KMS-11 (cell line): ENCODE data around the gene GP1BB.
A peak's percentile ranks its signal among the peaks of the same experiment; 100 is the strongest.

Experiments used
- H2AFZ ChIP-seq: fragments of 200-600 bp; sonication (generic); 2 replicates; pipeline ENCODE4 v1.6.1; 2016; ENCODE audit warnings: antibody characterized with exemption, mixed run types, low read depth
- H3K27ac ChIP-seq: fragments of 200-600 bp; sonication (generic); 2 replicates; pipeline ENCODE4 v1.6.1; 2016; ENCODE audit warnings: mild to moderate bottlenecking, mixed run types
- H3K27me3 ChIP-seq: fragments of 200-600 bp; sonication (generic); 2 replicates; pipeline ENCODE4 v1.6.1; 2017; ENCODE audit warnings: mild to moderate bottlenecking, low read depth, mixed run types, moderate library complexity; ENCODE audit not compliant: insufficient read depth
- H3K36me3 ChIP-seq: fragments of 200-600 bp; sonication (generic); 2 replicates; pipeline ENCODE4 v1.6.1; 2017; ENCODE audit warnings: mild to moderate bottlenecking, mixed run types; ENCODE audit not compliant: insufficient read depth
- H3K4me1 ChIP-seq: fragments of 200-600 bp; sonication (generic); 2 replicates; pipeline ENCODE4 v1.6.1; 2016; ENCODE audit warnings: mild to moderate bottlenecking, low read depth, mixed run types; ENCODE audit not compliant: poor library complexity, severe bottlenecking
- H3K4me2 ChIP-seq: fragments of 200-600 bp; sonication (generic); 2 replicates; pipeline ENCODE4 v1.7.0; 2016; ENCODE audit warnings: mild to moderate bottlenecking, mixed run types
- H3K4me3 ChIP-seq: fragments of 200-600 bp; sonication (generic); IDR thresholded peaks from 2 replicates; pipeline ENCODE4 v1.6.1; 2017; ENCODE audit warnings: low read depth, low read length, mixed read lengths; ENCODE audit not compliant: insufficient read depth
- H3K79me2 ChIP-seq: fragments of 200-600 bp; sonication (generic); 2 replicates; pipeline ENCODE4 v1.6.1; 2016; ENCODE audit warnings: low read depth, mixed run types; ENCODE audit not compliant: insufficient read depth
- H3K9ac ChIP-seq: fragments of 200-600 bp; sonication (generic); 2 replicates; pipeline ENCODE4 v1.6.1; 2016; ENCODE audit warnings: mild to moderate bottlenecking, mixed run types
- H4K20me1 ChIP-seq: fragments of 200-600 bp; sonication (generic); 2 replicates; pipeline ENCODE4 v1.6.1; 2016; ENCODE audit warnings: mild to moderate bottlenecking, mixed run types; ENCODE audit not compliant: insufficient read depth
- CTCF ChIP-seq: fragments of 200-600 bp; sonication (generic); conservative IDR thresholded peaks from 2 replicates; pipeline ENCODE4 v1.6.1; 2017; ENCODE audit warnings: low read depth, mild to moderate bottlenecking, antibody characterized with exemption, low read length, moderate library complexity, mixed read lengths

GP1BB gene

GRCh38 chr22:19755722-19756287 lies 32.5 kb downstream of the GP1BB start:
- H3K27me3 ChIP-seq: peaks cover 68% of the 10 kb centered on the region
- no peak overlapping the region for H3K4me3 ChIP-seq
- peaks cover 8% of the 10 kb centered on the region for H3K4me1 ChIP-seq
- H4K20me1 ChIP-seq: no peaks in the 10 kb centered on the region
- H3K9ac ChIP-seq: no peak overlapping the region
- H3K79me2 ChIP-seq: no peaks in the 10 kb centered on the region
- no peaks in the 10 kb centered on the region for H3K36me3 ChIP-seq
- no peak overlapping the region for H2AFZ ChIP-seq
- no peak overlapping the region for H3K4me2 ChIP-seq
- no peak for TF ChIP-seq CTCF
- no peak overlapping the region for H3K27ac ChIP-seq

- Histone ChIP-seq H3K79me2 (no peaks in the 10 kb centered on the region), H3K36me3 (no peaks in the 10 kb centered on the region), H3K4me1 (peaks cover 8% of the 10 kb centered on the region), H3K4me3 (no peak overlapping the region), H3K27ac (no peak overlapping the region), H3K27me3 (peaks cover 61% of the 10 kb centered on the region; the same call in 1 of the 2 replicates), H3K9ac (no peak overlapping the region; the same call in 1 of the 2 replicates), H4K20me1 (no peaks in the 10 kb centered on the region), H2AFZ (peak overlapping the region; percentile 44; the same call in 1 of the 2 replicates), H3K4me2 (peak overlapping the region; percentile 63; the same call in 1 of the 2 replicates)
- peak; percentile 70 for TF ChIP-seq CTCF
Observed at GRCh38 chr22:19756288-19757128, 33.2 kb downstream of the GP1BB start.

GRCh38 chr22:19757140-19757984 lies 34.0 kb downstream of the GP1BB start:
- no peak overlapping the region for H3K27ac ChIP-seq
- H4K20me1 ChIP-seq: no peaks in the 10 kb centered on the region
- peak overlapping the region; percentile 63; the same call in 1 of the 2 replicates for H3K4me2 ChIP-seq
- H3K9ac ChIP-seq: no peak overlapping the region; the same call in 1 of the 2 replicates
- no peak overlapping the region for H3K4me3 ChIP-seq
- H3K4me1 ChIP-seq: peaks cover 8% of the 10 kb centered on the region
- H3K36me3 ChIP-seq: no peaks in the 10 kb centered on the region
- peaks cover 53% of the 10 kb centered on the region; the same call in 1 of the 2 replicates for H3K27me3 ChIP-seq
- no peak for TF ChIP-seq CTCF
- no peaks in the 10 kb centered on the region for H3K79me2 ChIP-seq
- peak overlapping the region; percentile 44; the same call in 1 of the 2 replicates for H2AFZ ChIP-seq
